GM12878 (cell line): ENCODE data around the gene KRTAP10-8.

Source experiments
- BCLAF1 ChIP-seq: fragments of 450-650 bp; IDR thresholded peaks from 2 replicates; pipeline ENCODE4 v1.6.1; 2017; ENCODE audit warnings: antibody characterized with exemption, mild to moderate bottlenecking, moderate library complexity
- E4F1 ChIP-seq: fragments of 450-650 bp; IDR thresholded peaks from 2 replicates; pipeline ENCODE4 v1.6.1; 2018; ENCODE audit warnings: borderline replicate concordance, mild to moderate bottlenecking; ENCODE audit not compliant: partially characterized antibody
- EP300 ChIP-seq, 2 experiments: fragments of 150-350 bp in 1 of 2; IDR thresholded peaks; 2 replicates each; pipeline ENCODE4 v1.6.1; 2011 to 2012; ENCODE audit warnings: low read depth in 2 of 2, low read length in 2 of 2, borderline replicate concordance in 1 of 2, improper control_type of control experiment in 1 of 2, inconsistent platforms in 1 of 2; ENCODE audit not compliant: control insufficient read depth in 1 of 2
- POLR2AphosphoS5 ChIP-seq: IDR thresholded peaks from 2 replicates; pipeline ENCODE4 v1.6.1; 2011; ENCODE audit warnings: mild to moderate bottlenecking, low read length, inconsistent platforms
- RAD21 ChIP-seq: IDR thresholded peaks from 2 replicates; pipeline ENCODE4 v1.6.1; 2011; ENCODE audit warnings: mild to moderate bottlenecking, low read depth, low read length, moderate library complexity; ENCODE audit not compliant: insufficient read depth
- SREBF2 ChIP-seq: IDR thresholded peaks from 2 replicates; pipeline ENCODE4 v1.6.1; 2012; ENCODE audit warnings: mild to moderate bottlenecking, low read length
- TF ChIP-seq, protein P1 (sequence below): fragments of 450-650 bp; IDR thresholded peaks from 2 replicates; pipeline ENCODE4 v1.6.1; 2016; ENCODE audit warnings: mild to moderate bottlenecking

GRCh38 chr21:44596068-44596725 lies 15.7 kb upstream of the KRTAP10-8 start:
- TF ChIP-seq E4F1 (no peak), EP300 (IDR thresholded peaks at IDR 0.05; ENCODE audit: borderline replicate concordance in 1 of 2, control insufficient read depth in 1 of 2, low read depth in 2 of 2, low read length in 2 of 2) (no peak), RAD21 (no peak), POLR2AphosphoS5 (no peak), BCLAF1 (no peak), SREBF2 (no peak)
- TF ChIP-seq, protein P1, sequence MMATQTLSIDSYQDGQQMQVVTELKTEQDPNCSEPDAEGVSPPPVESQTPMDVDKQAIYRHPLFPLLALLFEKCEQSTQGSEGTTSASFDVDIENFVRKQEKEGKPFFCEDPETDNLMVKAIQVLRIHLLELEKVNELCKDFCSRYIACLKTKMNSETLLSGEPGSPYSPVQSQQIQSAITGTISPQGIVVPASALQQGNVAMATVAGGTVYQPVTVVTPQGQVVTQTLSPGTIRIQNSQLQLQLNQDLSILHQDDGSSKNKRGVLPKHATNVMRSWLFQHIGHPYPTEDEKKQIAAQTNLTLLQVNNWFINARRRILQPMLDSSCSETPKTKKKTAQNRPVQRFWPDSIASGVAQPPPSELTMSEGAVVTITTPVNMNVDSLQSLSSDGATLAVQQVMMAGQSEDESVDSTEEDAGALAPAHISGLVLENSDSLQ = no peak
